ENCODE results near the gene TBC1D14.

Gene TBC1D14

DNA sequence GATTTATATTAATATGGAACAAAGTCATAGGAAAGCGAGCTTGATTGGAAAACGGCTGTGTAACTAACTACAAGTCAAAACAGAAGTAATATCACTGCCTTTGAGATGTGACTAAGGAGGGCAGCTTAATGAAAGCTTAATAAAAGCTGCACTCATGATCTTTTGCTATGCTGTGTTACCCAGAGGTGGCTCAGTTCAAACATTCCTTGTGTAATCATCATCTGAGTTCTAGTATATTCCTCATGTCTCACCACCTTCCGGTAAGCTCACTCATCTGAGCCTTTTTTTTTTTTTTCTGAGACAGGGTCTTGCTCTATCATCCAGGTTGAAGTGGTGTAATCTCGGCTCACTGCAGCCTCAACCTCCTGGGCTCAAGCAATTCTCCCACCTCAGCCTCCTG, 153.2 kb downstream of the TBC1D14 start:
- TF ChIP-seq CTCF (IDR thresholded peaks at IDR 0.05): no peak
- no peak for DNase-seq (ENCODE audit: low spot score)

GRCh38 chr4:7063362-7063761, 153.7 kb downstream of the TBC1D14 start:
- TF ChIP-seq CTCF (IDR thresholded peaks at IDR 0.05): no peak
- Histone ChIP-seq H3K27ac (no peak overlapping the region), H3K4me3 (no peak overlapping the region)
- DNase-seq (ENCODE audit: low spot score): no peak

More for the DNA sequence above, 153.2 kb downstream of the TBC1D14 start:
- no peak overlapping the region for H3K4me3 ChIP-seq
- no peak overlapping the region for H3K27ac ChIP-seq

DNA sequence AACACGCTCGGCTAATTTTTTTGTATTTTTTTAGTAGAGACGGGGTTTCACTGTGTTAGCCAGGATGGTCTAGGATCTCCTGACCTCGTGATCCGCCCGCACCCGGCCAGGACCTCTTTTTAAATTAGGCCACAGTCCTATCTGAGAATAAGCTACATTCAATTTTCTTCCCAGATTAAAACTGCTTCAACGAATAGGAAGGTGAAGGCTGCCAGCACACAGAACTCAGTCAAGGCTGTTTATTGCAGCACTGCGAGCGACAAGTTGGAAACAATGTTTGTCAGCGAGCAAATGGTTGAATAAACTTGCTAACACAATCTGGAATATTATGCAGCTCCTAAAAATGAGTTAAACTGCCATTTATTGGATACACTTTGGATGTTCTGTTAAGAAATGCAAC, 156.4 kb downstream of the TBC1D14 start:
- no peak for DNase-seq (ENCODE audit: low spot score)
- no peak overlapping the region for H3K4me3 ChIP-seq
- no peak overlapping the region for H3K27ac ChIP-seq
- TF ChIP-seq CTCF (IDR thresholded peaks at IDR 0.05): no peak

DNA sequence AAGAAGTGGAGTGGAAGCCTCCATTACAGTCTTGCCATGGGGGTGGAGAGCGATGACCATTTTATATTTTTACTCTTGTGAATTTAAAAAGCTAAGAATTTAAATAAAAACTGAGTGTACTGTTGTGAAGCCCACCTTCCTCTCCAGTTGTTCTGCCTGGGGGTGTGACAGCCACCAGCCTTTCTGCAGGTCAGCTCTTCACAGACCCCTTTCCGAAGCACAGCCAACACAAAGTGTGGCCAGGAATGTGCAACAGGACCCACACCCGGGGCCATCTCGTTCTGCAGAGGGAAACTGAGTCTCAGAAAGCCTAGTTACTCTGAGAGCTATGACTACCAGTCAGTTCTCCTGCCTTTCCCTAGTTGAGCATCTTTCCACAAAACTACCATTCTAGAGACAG, 156.9 kb downstream of the TBC1D14 start:
- peak overlapping the region; percentile 84 for H3K4me3 ChIP-seq
- DNase-seq (ENCODE audit: low spot score): no peak
- H3K27ac ChIP-seq: no peak overlapping the region
- TF ChIP-seq CTCF (IDR thresholded peaks at IDR 0.05): no peak

DNA sequence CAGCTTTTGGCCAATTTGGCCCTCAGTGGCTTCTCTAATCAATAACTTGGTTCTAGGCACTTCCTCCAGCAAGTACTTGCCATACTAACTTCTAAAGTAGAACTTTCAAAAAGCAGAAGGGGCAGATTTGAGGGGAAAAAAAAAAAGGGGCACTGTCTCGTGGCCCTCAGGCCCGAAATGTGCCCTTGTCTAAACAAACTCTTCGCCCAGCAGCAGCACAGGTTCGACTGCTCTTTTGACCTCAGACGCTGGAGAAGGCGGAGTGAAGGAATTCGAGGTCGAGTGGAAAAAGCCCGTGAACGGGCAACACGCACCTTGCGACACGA, 157.5 kb downstream of the TBC1D14 start:
- H3K27ac ChIP-seq: peak overlapping the region; percentile 84 to 88
- no peak for TF ChIP-seq CTCF (IDR thresholded peaks at IDR 0.05)
- peak overlapping the region; percentile 84 for H3K4me3 ChIP-seq
- no peak for DNase-seq (ENCODE audit: low spot score)

DNA sequence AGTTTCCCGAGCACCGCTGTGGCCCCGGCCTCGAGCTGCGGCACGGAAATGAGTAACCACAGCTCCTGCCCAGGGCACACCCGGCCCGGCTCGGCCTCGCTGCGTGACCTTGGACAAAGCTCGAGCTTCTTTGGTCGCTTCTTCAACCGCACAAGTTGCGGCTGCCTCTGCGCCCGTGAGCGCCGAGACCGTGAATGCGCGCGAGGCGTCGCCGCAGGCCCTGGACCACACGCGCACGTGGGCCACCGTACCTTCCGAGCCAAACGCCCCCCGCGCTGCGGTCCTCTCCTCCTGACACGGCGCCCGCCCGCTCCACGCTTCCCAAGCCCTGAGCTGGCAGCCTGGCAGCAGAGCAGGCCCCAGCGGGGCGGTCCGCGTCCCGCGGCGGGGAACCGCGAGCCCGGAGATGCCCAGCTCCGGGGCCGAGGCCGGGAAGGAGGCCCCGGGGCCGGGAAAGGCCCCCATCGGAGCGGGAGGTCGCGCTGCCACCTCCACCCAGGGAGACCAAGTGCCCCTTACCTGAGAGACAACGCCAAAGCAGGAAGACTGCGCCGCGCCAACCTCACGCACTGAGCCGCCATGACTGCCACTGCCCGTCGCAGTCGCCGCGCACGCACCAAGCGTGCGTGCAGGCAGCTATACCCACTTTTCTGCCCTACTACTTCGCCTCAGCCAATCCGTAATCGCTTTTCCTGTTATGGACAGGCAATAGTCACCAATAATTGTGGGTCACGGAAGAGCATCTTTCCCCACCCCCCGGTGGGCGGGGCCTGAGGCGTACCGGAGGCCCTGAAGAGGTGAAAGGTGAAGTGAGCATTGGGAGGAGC, 158.0 kb downstream of the TBC1D14 start, which contains the start of gene GRPEL1:
Gene GRPEL1 (minus strand): TSS at position 613 of the 827 bp plus-strand sequence. CDS start 32 bp downstream, at position 581.
- Histone ChIP-seq H3K27ac (peak within 1 kb of the TSS; percentile 84 to 89), H3K4me3 (peak within 1 kb of the TSS; percentile 84)
- no peak for TF ChIP-seq CTCF (IDR thresholded peaks at IDR 0.05)
- peak; percentile 100 for DNase-seq (ENCODE audit: low spot score)

- peak overlapping the region; percentile 84 for H3K4me3 ChIP-seq
- TF ChIP-seq CTCF (IDR thresholded peaks at IDR 0.05): no peak
- H3K27ac ChIP-seq: peak overlapping the region; percentile 84 to 89
- DNase-seq (ENCODE audit: low spot score): no peak
Observed at GRCh38 chr4:7068279-7068842, 158.7 kb downstream of the TBC1D14 start.
